Ishikawa (cell line): ENCODE measurements around the gene PIK3AP1.
A peak's percentile ranks its signal among the peaks of the same experiment; 100 is the strongest.

ENCODE experiments used
- CEBPB ChIP-seq: IDR thresholded peaks from 2 replicates; pipeline ENCODE4 v1.6.1; 2012
- CREB1 ChIP-seq: IDR thresholded peaks from 2 replicates; pipeline ENCODE4 v1.6.1; 2012; ENCODE audit warnings: low read depth
- EP300 ChIP-seq: IDR thresholded peaks from 2 replicates; pipeline ENCODE4 v1.6.1; 2012; ENCODE audit warnings: borderline replicate concordance
- RAD21 ChIP-seq: IDR thresholded peaks from 2 replicates; pipeline ENCODE4 v1.6.1; 2012; ENCODE audit warnings: low read depth
- TAF1 ChIP-seq: IDR thresholded peaks from 2 replicates; pipeline ENCODE4 v1.6.1; 2012; ENCODE audit warnings: low read depth, mild to moderate bottlenecking
- TEAD4 ChIP-seq: IDR thresholded peaks from 2 replicates; pipeline ENCODE4 v1.6.1; 2012
- YY1 ChIP-seq: IDR thresholded peaks from 2 replicates; pipeline ENCODE4 v1.6.1; 2012; ENCODE audit warnings: low read depth
- TF ChIP-seq, protein P1 (sequence below): IDR thresholded peaks from 2 replicates; pipeline ENCODE4 v1.6.1; 2012
- TF ChIP-seq, protein P2 (sequence below): IDR thresholded peaks from 2 replicates; pipeline ENCODE4 v1.6.1; 2012; ENCODE audit warnings: low read depth, mild to moderate bottlenecking

DNA sequence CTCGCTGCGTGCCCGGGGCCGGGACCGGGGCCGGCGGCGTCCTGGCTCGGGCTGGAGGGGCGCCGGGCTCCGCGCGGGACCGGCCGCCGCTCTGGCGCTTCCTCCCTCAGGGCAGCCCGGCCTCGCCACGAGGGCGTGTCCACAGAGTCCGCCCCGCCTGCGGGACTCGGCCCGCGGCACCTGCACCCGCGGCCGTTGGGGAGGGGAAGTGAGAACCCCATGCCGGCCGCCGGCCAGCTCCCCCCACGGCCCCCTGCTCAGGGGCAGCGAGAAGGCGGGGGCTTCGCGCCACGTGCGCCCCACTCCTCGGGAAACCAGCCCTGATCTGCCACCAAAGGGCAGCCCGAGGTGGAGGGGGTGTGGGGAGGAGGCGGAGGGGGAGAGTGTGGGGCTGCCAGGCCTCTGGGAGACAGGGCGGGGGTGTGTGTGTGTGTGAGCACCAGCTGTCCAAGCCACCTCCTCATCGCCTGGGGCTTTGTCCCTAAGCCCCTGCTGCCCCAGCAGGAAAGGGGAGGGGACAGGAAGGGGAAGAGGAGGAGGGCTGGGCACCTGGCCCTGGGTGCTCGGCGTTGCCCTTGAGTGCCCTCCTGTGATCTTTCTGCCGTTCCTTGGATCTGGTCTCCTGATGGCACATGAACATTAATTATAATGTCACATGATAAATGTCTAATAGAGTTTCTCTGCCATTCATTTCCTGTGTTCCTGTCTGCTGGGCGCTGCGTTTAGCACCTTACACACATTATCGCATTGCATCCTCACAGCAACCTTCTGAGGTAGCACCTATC, at the start of gene PIK3AP1:
- TF ChIP-seq, protein P1, sequence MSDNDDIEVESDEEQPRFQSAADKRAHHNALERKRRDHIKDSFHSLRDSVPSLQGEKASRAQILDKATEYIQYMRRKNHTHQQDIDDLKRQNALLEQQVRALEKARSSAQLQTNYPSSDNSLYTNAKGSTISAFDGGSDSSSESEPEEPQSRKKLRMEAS, result peak; percentile 79
- TF ChIP-seq, protein P2, sequence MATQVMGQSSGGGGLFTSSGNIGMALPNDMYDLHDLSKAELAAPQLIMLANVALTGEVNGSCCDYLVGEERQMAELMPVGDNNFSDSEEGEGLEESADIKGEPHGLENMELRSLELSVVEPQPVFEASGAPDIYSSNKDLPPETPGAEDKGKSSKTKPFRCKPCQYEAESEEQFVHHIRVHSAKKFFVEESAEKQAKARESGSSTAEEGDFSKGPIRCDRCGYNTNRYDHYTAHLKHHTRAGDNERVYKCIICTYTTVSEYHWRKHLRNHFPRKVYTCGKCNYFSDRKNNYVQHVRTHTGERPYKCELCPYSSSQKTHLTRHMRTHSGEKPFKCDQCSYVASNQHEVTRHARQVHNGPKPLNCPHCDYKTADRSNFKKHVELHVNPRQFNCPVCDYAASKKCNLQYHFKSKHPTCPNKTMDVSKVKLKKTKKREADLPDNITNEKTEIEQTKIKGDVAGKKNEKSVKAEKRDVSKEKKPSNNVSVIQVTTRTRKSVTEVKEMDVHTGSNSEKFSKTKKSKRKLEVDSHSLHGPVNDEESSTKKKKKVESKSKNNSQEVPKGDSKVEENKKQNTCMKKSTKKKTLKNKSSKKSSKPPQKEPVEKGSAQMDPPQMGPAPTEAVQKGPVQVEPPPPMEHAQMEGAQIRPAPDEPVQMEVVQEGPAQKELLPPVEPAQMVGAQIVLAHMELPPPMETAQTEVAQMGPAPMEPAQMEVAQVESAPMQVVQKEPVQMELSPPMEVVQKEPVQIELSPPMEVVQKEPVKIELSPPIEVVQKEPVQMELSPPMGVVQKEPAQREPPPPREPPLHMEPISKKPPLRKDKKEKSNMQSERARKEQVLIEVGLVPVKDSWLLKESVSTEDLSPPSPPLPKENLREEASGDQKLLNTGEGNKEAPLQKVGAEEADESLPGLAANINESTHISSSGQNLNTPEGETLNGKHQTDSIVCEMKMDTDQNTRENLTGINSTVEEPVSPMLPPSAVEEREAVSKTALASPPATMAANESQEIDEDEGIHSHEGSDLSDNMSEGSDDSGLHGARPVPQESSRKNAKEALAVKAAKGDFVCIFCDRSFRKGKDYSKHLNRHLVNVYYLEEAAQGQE, result no peak
- TF ChIP-seq RAD21 (peak; percentile 41; the same call in 1 of the 2 replicates), YY1 (0 out of 2 replicates have a peak, but pooled peaks have one; percentile 14), CREB1 (no peak), EP300 (peak; percentile 7; the same call in 1 of the 2 replicates), TEAD4 (no peak; the same call in 1 of the 2 replicates), CEBPB (no peak; the same call in 1 of the 2 replicates), TAF1 (peak; percentile 45; the same call in 1 of the 2 replicates)
